ENCODE data around the gene KIF20B. TPM values are rescaled to one million over a fixed set of nuclear protein-coding genes. Genes with fewer than 3 reads are reported as not detected.
A peak's percentile ranks its signal among the peaks of the same experiment; 100 is the strongest.

The KIF20B gene
- total RNA-seq, 2 experiments from 2014 or later, result 58.1 to 63.2 TPM

- ATAC-seq (no peak), DNase-seq (no peak)
- Mint-ChIP-seq H3K27me3 (peaks cover 3% of the 10 kb centered on the region), H3K36me3 (ENCODE audit: low read depth) (no peaks in the 10 kb centered on the region), H3K9me3 (no peaks in the 10 kb centered on the region), H3K27ac (no peak overlapping the region), H3K4me3 (no peak overlapping the region), H3K4me1 (ENCODE audit: low read depth) (no peaks in the 10 kb centered on the region)
- POLR2A ChIA-PET, result no interaction called here
- CTCF ChIA-PET, result interaction anchor here (0.6 to 1.9 kb wide), 4 partner anchors 7 to 41 kb away, joined by 3 to 7 read pairs (median 4); no protein-coding TSS in a partner anchor
- intact Hi-C loops (cut with micrococcal nuclease), result loop anchor here (2.0 to 10.0 kb wide), 2 partner anchors 159 to 343 kb away; no protein-coding TSS in a partner anchor
- TF ChIP-seq, protein P1, sequence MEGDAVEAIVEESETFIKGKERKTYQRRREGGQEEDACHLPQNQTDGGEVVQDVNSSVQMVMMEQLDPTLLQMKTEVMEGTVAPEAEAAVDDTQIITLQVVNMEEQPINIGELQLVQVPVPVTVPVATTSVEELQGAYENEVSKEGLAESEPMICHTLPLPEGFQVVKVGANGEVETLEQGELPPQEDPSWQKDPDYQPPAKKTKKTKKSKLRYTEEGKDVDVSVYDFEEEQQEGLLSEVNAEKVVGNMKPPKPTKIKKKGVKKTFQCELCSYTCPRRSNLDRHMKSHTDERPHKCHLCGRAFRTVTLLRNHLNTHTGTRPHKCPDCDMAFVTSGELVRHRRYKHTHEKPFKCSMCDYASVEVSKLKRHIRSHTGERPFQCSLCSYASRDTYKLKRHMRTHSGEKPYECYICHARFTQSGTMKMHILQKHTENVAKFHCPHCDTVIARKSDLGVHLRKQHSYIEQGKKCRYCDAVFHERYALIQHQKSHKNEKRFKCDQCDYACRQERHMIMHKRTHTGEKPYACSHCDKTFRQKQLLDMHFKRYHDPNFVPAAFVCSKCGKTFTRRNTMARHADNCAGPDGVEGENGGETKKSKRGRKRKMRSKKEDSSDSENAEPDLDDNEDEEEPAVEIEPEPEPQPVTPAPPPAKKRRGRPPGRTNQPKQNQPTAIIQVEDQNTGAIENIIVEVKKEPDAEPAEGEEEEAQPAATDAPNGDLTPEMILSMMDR (IDR thresholded peaks at IDR 0.05), result no peak
Measured at GRCh38 chr10:89795840-89796239, 94.5 kb downstream of the KIF20B start.

- H3K36me3 Mint-ChIP-seq (ENCODE audit: low read depth), result no peaks in the 10 kb centered on the region
- peak; percentile 47 for ATAC-seq
- no peaks in the 10 kb centered on the region for H3K9me3 Mint-ChIP-seq
- H3K4me3 Mint-ChIP-seq, result no peak overlapping the region
- POLR2A ChIA-PET, result no interaction called here
- TF ChIP-seq, protein P1 (IDR thresholded peaks at IDR 0.05), result no peak
- H3K27me3 Mint-ChIP-seq, result peaks cover 5% of the 10 kb centered on the region
- intact Hi-C loops (cut with micrococcal nuclease), result loop anchor here (10.0 kb wide), 1 partner anchor 157 kb away; no protein-coding TSS in a partner anchor
- no peak for DNase-seq
- no peak overlapping the region for H3K27ac Mint-ChIP-seq
- H3K4me1 Mint-ChIP-seq (ENCODE audit: low read depth), result no peaks in the 10 kb centered on the region
- CTCF ChIA-PET, result interaction anchor here (1.3 kb wide), 1 partner anchor 340 kb away, joined by 3 read pairs; no protein-coding TSS in a partner anchor
Measured at GRCh38 chr10:89798092-89798491, 96.7 kb downstream of the KIF20B start.

DNA sequence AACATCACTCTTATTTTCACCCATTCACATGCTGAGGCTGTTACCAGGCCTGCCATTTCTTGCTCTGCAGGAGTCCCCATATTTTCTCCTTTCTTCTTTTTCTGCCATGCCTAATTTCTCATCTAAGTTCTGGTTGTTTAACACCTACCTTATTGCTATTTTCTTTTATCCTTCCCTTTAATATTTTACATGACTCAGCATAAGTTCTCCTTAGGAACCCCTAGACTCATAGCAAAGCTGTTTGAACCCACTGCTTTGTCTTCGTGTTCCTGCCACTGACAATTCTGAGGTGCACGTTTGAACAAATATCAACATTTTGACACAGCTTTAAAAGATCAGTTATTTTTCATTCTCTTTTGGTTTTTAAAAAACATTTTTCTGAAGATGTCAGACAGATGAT is 98.2 kb downstream of the KIF20B start:
- DNase-seq (no peak), ATAC-seq (no peak)
- Mint-ChIP-seq H3K4me1 (ENCODE audit: low read depth) (peaks cover 7% of the 10 kb centered on the region), H3K9me3 (no peaks in the 10 kb centered on the region), H3K4me3 (no peak overlapping the region), H3K27ac (no peak overlapping the region), H3K27me3 (peaks cover 9% of the 10 kb centered on the region), H3K36me3 (ENCODE audit: low read depth) (no peaks in the 10 kb centered on the region)
- POLR2A ChIA-PET, result no interaction called here
- intact Hi-C loops (cut with micrococcal nuclease), result loop anchor here (10.0 kb wide), 1 partner anchor 155 kb away; no protein-coding TSS in a partner anchor
- TF ChIP-seq, protein P1 (IDR thresholded peaks at IDR 0.05), result no peak
- CTCF ChIA-PET, result no interaction called here

- TF ChIP-seq, protein P1 (IDR thresholded peaks at IDR 0.05), result no peak
- intact Hi-C loops (cut with micrococcal nuclease), result no loop called here
- ChIA-PET CTCF (interaction anchor here (0.8 to 1.0 kb wide), 2 partner anchors 9 to 101 kb away, joined by 3 read pairs; no protein-coding TSS in a partner anchor), POLR2A (interaction anchor here (0.6 to 1.2 kb wide), 5 partner anchors 9 to 1236 kb away, joined by 3 read pairs; no protein-coding TSS in a partner anchor)
- ATAC-seq (peak; percentile 97), DNase-seq (peak; percentile 91)
- Mint-ChIP-seq H3K27me3 (peaks cover 17% of the 10 kb centered on the region), H3K27ac (peak overlapping the region; percentile 17), H3K36me3 (ENCODE audit: low read depth) (no peaks in the 10 kb centered on the region), H3K9me3 (no peaks in the 10 kb centered on the region), H3K4me3 (no peak overlapping the region), H3K4me1 (ENCODE audit: low read depth) (peaks cover 24% of the 10 kb centered on the region)
Measured at GRCh38 chr10:89805599-89806013, 104.2 kb downstream of the KIF20B start.

GRCh38 chr10:89808842-89809241 is 107.5 kb downstream of the KIF20B start:
- no peaks in the 10 kb centered on the region for H3K9me3 Mint-ChIP-seq
- DNase-seq (no peak), ATAC-seq (no peak)
- H3K27ac Mint-ChIP-seq, result no peak overlapping the region
- POLR2A ChIA-PET, result interaction anchor here (1.2 kb wide), 1 partner anchor 9 kb away, joined by 3 read pairs; no protein-coding TSS in a partner anchor
- intact Hi-C loops (cut with micrococcal nuclease), result no loop called here
- no peaks in the 10 kb centered on the region for H3K36me3 Mint-ChIP-seq (ENCODE audit: low read depth)
- no peak overlapping the region for H3K4me3 Mint-ChIP-seq
- CTCF ChIA-PET, result interaction anchor here (1.9 kb wide), 1 partner anchor 13 kb away, joined by 4 read pairs; no protein-coding TSS in a partner anchor
- TF ChIP-seq, protein P1 (IDR thresholded peaks at IDR 0.05), result no peak
- H3K4me1 Mint-ChIP-seq (ENCODE audit: low read depth), result peaks cover 17% of the 10 kb centered on the region
- peaks cover 12% of the 10 kb centered on the region for H3K27me3 Mint-ChIP-seq
